GM13977 (cell line): ENCODE results near the gene GDNF.

Experiments
- DNase-seq: peaks from one replicate; pipeline ENCODE4 v3.0.0; 2012; ENCODE audit warnings: low spot score
- CTCF ChIP-seq: IDR thresholded peaks from 2 replicates; pipeline ENCODE4 v1.5.1; 2012; ENCODE audit warnings: mild to moderate bottlenecking, control low read depth; ENCODE audit not compliant: insufficient read depth; ENCODE audit errors: extremely low read depth, missing control alignments
- in situ Hi-C: fragments of 300-500 bp; cut with MboI; formaldehyde crosslinking; loops from one replicate; pipeline ENCODE4 v1.12.0; 2022; ENCODE audit warnings: low sequenced_read_pairs, low pct_unique_long_range_greater_than_20kb, mixed read lengths, inconsistent platforms; ENCODE audit not compliant: unreplicated experiment

Gene GDNF

GRCh38 chr5:37825334-37825915 is 14.4 kb downstream of the GDNF start:
- DNase-seq, result no peak
- TF ChIP-seq CTCF, result no peak
- in situ Hi-C loops, result no loop called here

GRCh38 chr5:37823433-37824152 is 16.2 kb downstream of the GDNF start:
- in situ Hi-C loops, result no loop called here
- TF ChIP-seq CTCF, result no peak
- no peak for DNase-seq

GRCh38 chr5:37816883-37817282 is 23.0 kb downstream of the GDNF start:
- no peak for DNase-seq
- in situ Hi-C loops, result no loop called here
- TF ChIP-seq CTCF, result no peak

- in situ Hi-C loops, result no loop called here
- no peak for TF ChIP-seq CTCF
- no peak for DNase-seq
Observed at GRCh38 chr5:37816331-37816730, 23.5 kb downstream of the GDNF start.

- no peak for TF ChIP-seq CTCF
- in situ Hi-C loops, result no loop called here
- DNase-seq, result no peak
Observed at GRCh38 chr5:37815913-37816312, 23.9 kb downstream of the GDNF start.

GRCh38 chr5:37814699-37815098 is 25.1 kb downstream of the GDNF start:
- peak; percentile 50 for DNase-seq
- TF ChIP-seq CTCF, result no peak
- in situ Hi-C loops, result no loop called here
